Cardiac muscle cell (in vitro differentiated cells and primary cell): ENCODE data around the gene CLBA1. TPM values are rescaled to one million over a fixed set of nuclear protein-coding genes. Genes with fewer than 3 reads are reported as not detected.
A peak's percentile ranks its signal among the peaks of the same experiment; 100 is the strongest.

Experiments used
- DNase-seq, 2 donors: peaks; one replicate each; pipeline versions ENCODE4 v3.0.0 to v3.0.0-alpha.2; 2010 to 2017; ENCODE audit warnings: low read depth in 1 of 2, low spot score in 1 of 2
- H3K27ac ChIP-seq: fragments of 200-600 bp; sonication (generic); 2 replicates; pipeline ENCODE4 v1.5.1; 2016
- H3K27me3 ChIP-seq: fragments of 200-600 bp; sonication (generic); 2 replicates; pipeline ENCODE4 v1.6.0; 2016; ENCODE audit warnings: control low read depth
- H3K36me3 ChIP-seq: fragments of 200-600 bp; sonication (generic); 2 replicates; pipeline ENCODE4 v1.5.1; 2016; ENCODE audit warnings: control low read depth
- H3K4me1 ChIP-seq: fragments of 200-600 bp; sonication (generic); 2 replicates; pipeline ENCODE4 v1.8.1; 2017; ENCODE audit warnings: low read depth, mild to moderate bottlenecking, mixed run types
- H3K4me3 ChIP-seq: fragments of 200-600 bp; sonication (generic); 2 replicates; pipeline ENCODE4 v1.5.1; 2016; ENCODE audit warnings: mild to moderate bottlenecking
- H3K9me3 ChIP-seq: fragments of 200-600 bp; sonication (generic); 2 replicates; pipeline ENCODE4 v1.5.1; 2017; ENCODE audit warnings: low read depth, mild to moderate bottlenecking, control low read depth
- polyA plus RNA-seq: library from polyadenylated mRNA; unstranded; fragments of >200 nt; fragmentation: Nextera tagmentation; extraction: Ambion mirVana; gene quantifications from 2 replicates; pipeline ENCODE4 v1.2.1, GENCODE V29; 2016
- total RNA-seq: library from RNA; depleted of rRNA; stranded (reverse); fragments of >200 nt; gene quantifications from 2 replicates; pipeline ENCODE4 v1.2.3, GENCODE V29; 2016
- TF ChIP-seq, protein P1 (sequence below): IDR thresholded peaks from 2 replicates; pipeline ENCODE4 v1.5.1; 2012; ENCODE audit warnings: low read depth, mild to moderate bottlenecking, low read length

Gene CLBA1
- total and polyA plus RNA-seq, 2 experiments from 2014 or later = 15.5 to 20.4 TPM

GRCh38 chr14:105014631-105015030 is 29.0 kb downstream of the CLBA1 start:
- Histone ChIP-seq H3K27me3 (no peaks in the 10 kb centered on the region), H3K27ac (peak overlapping the region; percentile 24), H3K4me3 (no peak overlapping the region), H3K9me3 (no peaks in the 10 kb centered on the region), H3K36me3 (peaks cover 11% of the 10 kb centered on the region), H3K4me1 (peaks cover 63% of the 10 kb centered on the region)
- TF ChIP-seq, protein P1, sequence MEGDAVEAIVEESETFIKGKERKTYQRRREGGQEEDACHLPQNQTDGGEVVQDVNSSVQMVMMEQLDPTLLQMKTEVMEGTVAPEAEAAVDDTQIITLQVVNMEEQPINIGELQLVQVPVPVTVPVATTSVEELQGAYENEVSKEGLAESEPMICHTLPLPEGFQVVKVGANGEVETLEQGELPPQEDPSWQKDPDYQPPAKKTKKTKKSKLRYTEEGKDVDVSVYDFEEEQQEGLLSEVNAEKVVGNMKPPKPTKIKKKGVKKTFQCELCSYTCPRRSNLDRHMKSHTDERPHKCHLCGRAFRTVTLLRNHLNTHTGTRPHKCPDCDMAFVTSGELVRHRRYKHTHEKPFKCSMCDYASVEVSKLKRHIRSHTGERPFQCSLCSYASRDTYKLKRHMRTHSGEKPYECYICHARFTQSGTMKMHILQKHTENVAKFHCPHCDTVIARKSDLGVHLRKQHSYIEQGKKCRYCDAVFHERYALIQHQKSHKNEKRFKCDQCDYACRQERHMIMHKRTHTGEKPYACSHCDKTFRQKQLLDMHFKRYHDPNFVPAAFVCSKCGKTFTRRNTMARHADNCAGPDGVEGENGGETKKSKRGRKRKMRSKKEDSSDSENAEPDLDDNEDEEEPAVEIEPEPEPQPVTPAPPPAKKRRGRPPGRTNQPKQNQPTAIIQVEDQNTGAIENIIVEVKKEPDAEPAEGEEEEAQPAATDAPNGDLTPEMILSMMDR = no peak
- DNase-seq = no peak

DNA sequence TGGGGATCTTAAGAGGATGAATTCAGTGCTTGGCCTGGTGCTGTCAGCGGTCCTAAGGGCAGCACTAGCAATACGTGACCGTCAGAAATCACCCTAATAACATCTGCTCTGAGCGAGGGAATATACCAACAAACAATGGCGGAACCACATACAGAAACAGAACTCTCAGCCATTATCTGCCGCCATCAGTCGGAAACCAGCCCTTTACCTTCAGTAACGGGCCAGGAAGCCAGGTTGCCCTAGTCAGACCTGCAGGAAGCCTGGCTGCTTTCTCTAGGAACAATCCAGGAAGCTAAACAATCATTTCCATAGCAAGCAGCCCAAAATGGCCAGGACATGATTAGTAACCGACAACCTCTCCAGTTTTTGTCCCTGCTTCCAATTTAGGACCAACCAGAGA is 29.7 kb downstream of the CLBA1 start:
- Histone ChIP-seq H3K27ac (peak overlapping the region; percentile 27), H3K9me3 (no peaks in the 10 kb centered on the region), H3K4me3 (no peak overlapping the region), H3K4me1 (peaks cover 61% of the 10 kb centered on the region), H3K27me3 (no peaks in the 10 kb centered on the region), H3K36me3 (peaks cover 7% of the 10 kb centered on the region)
- TF ChIP-seq, protein P1 = no peak
- DNase-seq = no peak

DNA sequence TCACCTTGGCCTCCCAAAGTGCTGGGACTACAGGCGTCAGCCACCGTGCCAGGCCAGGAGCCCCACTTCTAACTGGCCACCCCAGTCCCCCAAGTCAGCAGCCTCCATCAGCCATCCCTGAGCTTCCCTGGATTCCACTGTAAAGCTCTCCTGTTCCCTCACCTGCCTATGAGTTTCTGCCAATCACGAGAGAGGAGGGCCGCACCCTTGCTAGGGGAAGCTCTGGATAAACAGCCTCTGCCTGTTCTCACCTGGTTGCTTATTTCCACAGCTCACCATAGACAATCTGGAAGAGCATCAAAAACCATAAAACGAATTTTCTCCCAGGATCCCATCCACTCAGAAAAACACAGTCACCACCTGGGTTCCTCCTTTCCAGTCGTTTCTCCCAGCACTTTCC is 30.3 kb downstream of the CLBA1 start:
- Histone ChIP-seq H3K4me3 (no peak overlapping the region), H3K36me3 (peaks cover under 1% of the 10 kb centered on the region), H3K4me1 (peaks cover 54% of the 10 kb centered on the region), H3K27ac (no peak overlapping the region), H3K27me3 (no peaks in the 10 kb centered on the region), H3K9me3 (no peaks in the 10 kb centered on the region)
- TF ChIP-seq, protein P1 = no peak
- DNase-seq = no peak

GRCh38 chr14:105018414-105018813 is 32.8 kb downstream of the CLBA1 start:
- no peak for DNase-seq
- H3K9me3 ChIP-seq = no peaks in the 10 kb centered on the region
- TF ChIP-seq, protein P1 = no peak
- peaks cover 34% of the 10 kb centered on the region for H3K4me1 ChIP-seq
- no peak overlapping the region for H3K4me3 ChIP-seq
- H3K27ac ChIP-seq = no peak overlapping the region
- no peaks in the 10 kb centered on the region for H3K27me3 ChIP-seq
- H3K36me3 ChIP-seq = no peaks in the 10 kb centered on the region

DNA sequence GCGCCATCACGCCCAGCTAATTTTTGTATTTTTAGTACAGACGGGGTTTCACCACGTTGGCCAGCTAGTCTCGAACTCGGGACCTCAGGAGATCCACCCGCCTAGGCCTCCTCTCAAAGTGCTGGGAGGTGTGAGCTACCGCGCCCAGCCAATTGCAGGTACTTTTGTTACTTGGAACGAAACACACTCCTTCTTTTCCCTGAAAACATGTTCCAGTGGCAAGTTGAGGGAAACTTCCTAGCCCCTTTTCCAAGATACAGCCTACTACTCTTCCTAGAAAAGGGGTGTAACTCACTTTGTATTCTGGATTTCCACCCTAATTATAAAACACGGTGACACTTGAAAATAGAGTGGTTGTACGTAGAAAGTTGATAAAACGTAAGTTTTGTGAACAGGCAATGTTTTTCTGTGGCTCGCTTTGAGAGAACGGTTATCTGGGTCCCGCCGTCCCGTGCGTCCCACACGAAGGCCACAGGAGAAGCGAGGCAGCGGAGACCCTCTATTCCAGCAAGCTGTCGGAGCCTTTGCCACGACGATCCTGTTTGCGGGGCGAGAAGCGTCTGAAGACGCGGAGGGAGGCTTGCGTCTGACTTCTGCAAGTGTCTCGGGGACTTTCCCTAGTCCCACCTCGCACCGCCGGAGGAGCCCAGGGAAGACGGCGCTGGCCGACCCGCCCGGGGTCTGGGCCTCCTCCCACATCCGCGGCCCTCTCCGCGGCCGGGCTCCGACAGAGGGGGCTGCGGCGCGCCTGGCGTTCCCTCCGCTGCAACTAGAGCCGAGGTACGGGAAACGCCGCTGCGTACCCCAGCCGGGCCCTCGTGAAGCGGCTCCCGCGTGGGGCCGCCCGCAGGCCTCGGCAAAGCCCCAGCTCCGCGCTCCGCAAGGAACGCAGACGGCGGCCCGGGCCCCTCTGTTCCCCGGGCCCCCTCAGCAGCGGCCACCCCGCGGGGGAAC is 34.5 kb downstream of the CLBA1 start:
- peak overlapping the region; percentile 86 for H3K4me3 ChIP-seq
- no peaks in the 10 kb centered on the region for H3K27me3 ChIP-seq
- peak; percentile 46 to 74 for DNase-seq
- peaks cover 23% of the 10 kb centered on the region for H3K4me1 ChIP-seq
- peak overlapping the region; percentile 96 for H3K27ac ChIP-seq
- TF ChIP-seq, protein P1 = no peak
- H3K9me3 ChIP-seq = no peaks in the 10 kb centered on the region
- no peaks in the 10 kb centered on the region for H3K36me3 ChIP-seq
